DND-41 (cell line): ENCODE data around the gene EPHA3.

Source experiments
- ATAC-seq: fragments of 200-7000 bp; cut with Tn5 transposase; 3 replicates; pipeline ENCODE4 v1.9.1; 2021; ENCODE audit warnings: low read depth; ENCODE audit not compliant: insufficient read depth
- DNase-seq: peaks from one replicate; pipeline ENCODE4 v3.0.0-alpha.2; 2020
- H2AFZ ChIP-seq: 2 replicates; pipeline ENCODE4 v1.6.0; 2012; ENCODE audit warnings: low read depth, low read length
- H3K27ac ChIP-seq: 2 replicates; pipeline ENCODE4 v1.5.1; 2012; ENCODE audit warnings: low read length, inconsistent platforms
- H3K27me3 ChIP-seq: fragments of 200-600 bp; sonication (generic); 2 replicates; pipeline ENCODE4 v1.6.0; 2012; ENCODE audit warnings: low read length, mild to moderate bottlenecking, inconsistent platforms; ENCODE audit not compliant: insufficient read depth, poor library complexity
- H3K36me3 ChIP-seq: 2 replicates; pipeline ENCODE4 v1.5.1; 2012; ENCODE audit warnings: low read length, inconsistent platforms; ENCODE audit not compliant: insufficient read depth
- H3K4me1 ChIP-seq: 2 replicates; pipeline ENCODE4 v1.5.1; 2012; ENCODE audit warnings: mild to moderate bottlenecking, low read length; ENCODE audit not compliant: insufficient read depth
- H3K4me2 ChIP-seq: 2 replicates; pipeline ENCODE4 v1.6.0; 2012; ENCODE audit warnings: mild to moderate bottlenecking, moderate library complexity, low read length, inconsistent platforms; ENCODE audit not compliant: insufficient read depth
- H3K4me3 ChIP-seq, 2 experiments: fragments of 200-600 bp in 1 of 2; shearing (Covaris generic) in 1 of 2; 2 replicates each; pipeline ENCODE4 v1.5.1; 2012 to 2016; ENCODE audit warnings: inconsistent platforms in 2 of 2, low read length in 2 of 2, mild to moderate bottlenecking in 2 of 2, low read depth in 1 of 2, moderate library complexity in 1 of 2
- H3K79me2 ChIP-seq: 2 replicates; pipeline ENCODE4 v1.6.0; 2012; ENCODE audit warnings: low read length, inconsistent platforms; ENCODE audit not compliant: insufficient read depth
- H3K9ac ChIP-seq: 2 replicates; pipeline ENCODE4 v1.6.0; 2012; ENCODE audit warnings: low read depth, mild to moderate bottlenecking, inconsistent platforms, low read length, moderate library complexity
- H3K9me3 ChIP-seq: 2 replicates; pipeline ENCODE4 v1.5.1; 2012; ENCODE audit warnings: low read length, moderate library complexity, mild to moderate bottlenecking, inconsistent platforms; ENCODE audit not compliant: insufficient read depth, severe bottlenecking
- H4K20me1 ChIP-seq: 2 replicates; pipeline ENCODE4 v1.6.0; 2012; ENCODE audit warnings: low read length; ENCODE audit not compliant: insufficient read depth
- EZH2 ChIP-seq: IDR thresholded peaks from 3 replicates; pipeline ENCODE4 v1.6.1; 2012; ENCODE audit warnings: borderline replicate concordance, low read depth, mild to moderate bottlenecking, moderate library complexity, low read length, inconsistent platforms; ENCODE audit not compliant: severe bottlenecking
- TF ChIP-seq, protein P1 (sequence below): IDR thresholded peaks from 2 replicates; pipeline ENCODE4 v1.5.1; 2012; ENCODE audit warnings: borderline replicate concordance, low read length, moderate library complexity, mild to moderate bottlenecking; ENCODE audit not compliant: poor library complexity, severe bottlenecking; ENCODE audit errors: extremely low read depth

EPHA3 gene

DNA sequence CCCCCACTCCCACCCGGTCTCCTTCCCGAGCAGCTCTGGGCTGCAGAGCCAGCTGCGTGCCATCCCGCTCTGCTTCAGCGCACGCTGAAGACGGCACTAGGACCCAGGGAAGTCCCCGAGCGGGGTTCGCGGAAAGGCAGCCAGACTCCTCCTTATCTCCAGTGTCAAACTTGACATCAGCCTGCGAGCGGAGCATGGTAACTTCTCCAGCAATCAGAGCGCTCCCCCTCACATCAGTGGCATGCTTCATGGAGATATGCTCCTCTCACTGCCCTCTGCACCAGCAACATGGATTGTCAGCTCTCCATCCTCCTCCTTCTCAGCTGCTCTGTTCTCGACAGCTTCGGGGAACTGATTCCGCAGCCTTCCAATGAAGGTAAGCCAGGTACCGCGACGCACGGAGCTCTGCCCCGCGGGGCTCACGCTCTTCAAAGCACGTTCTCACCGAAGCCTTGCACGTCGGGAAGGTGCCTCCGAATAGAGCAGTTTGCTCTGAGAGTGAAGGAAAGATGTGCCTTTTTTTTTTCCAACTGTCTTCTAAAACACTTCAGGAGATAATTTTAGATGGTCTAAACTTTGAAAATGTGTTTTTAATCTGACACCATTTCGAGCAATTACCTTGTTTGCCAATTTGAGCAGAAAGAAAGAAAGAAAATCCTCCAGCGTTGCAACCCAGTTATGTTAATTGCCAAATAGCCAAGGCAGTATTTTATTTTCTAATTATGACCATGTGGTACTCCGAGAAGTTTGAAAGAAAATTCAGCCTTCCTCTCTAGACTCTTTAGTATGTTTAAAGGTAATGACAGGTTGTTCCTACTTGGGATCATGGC, at the start of gene EPHA3:
Gene EPHA3, plus strand, starts transcription at position 161 of the 830 bp plus-strand sequence. Its CDS starts 128 bp downstream, at position 289.
- Histone ChIP-seq H3K36me3 (no peaks in the 10 kb centered on the region), H3K9ac (no peak within 1 kb of the TSS), H4K20me1 (no peaks in the 10 kb centered on the region), H3K79me2 (no peaks in the 10 kb centered on the region), H3K9me3 (no peaks in the 10 kb centered on the region), H3K4me2 (no peak within 1 kb of the TSS), H3K27ac (no peak within 1 kb of the TSS), H3K27me3 (no peaks in the 10 kb centered on the region), H2AFZ (no peak within 1 kb of the TSS), H3K4me1 (no peaks in the 10 kb centered on the region), H3K4me3 (no peak within 1 kb of the TSS)
- no peak for DNase-seq
- no peak for TF ChIP-seq EZH2
- TF ChIP-seq, protein P1, sequence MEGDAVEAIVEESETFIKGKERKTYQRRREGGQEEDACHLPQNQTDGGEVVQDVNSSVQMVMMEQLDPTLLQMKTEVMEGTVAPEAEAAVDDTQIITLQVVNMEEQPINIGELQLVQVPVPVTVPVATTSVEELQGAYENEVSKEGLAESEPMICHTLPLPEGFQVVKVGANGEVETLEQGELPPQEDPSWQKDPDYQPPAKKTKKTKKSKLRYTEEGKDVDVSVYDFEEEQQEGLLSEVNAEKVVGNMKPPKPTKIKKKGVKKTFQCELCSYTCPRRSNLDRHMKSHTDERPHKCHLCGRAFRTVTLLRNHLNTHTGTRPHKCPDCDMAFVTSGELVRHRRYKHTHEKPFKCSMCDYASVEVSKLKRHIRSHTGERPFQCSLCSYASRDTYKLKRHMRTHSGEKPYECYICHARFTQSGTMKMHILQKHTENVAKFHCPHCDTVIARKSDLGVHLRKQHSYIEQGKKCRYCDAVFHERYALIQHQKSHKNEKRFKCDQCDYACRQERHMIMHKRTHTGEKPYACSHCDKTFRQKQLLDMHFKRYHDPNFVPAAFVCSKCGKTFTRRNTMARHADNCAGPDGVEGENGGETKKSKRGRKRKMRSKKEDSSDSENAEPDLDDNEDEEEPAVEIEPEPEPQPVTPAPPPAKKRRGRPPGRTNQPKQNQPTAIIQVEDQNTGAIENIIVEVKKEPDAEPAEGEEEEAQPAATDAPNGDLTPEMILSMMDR: no peak
- ATAC-seq: no peak

DNA sequence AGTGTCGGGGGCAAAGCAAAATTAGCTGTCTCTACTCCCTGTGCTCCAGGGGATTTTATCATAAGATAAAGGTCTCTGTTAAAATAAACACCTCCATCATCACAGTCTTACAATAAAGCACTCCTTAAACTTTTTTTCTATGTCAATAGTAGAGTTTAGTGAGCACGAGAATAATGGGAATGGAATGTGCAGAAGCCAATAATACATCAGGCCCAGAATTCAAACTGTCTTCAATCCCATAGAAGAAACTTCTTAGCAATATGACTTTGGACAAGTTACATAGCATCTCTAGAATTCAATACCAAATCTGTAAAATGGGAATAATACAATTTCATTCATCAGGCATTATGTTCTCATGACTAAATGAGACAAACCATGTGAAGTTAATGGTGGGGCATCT, 49.0 kb upstream of the EPHA3 start:
- no peak overlapping the region for H2AFZ ChIP-seq
- no peaks in the 10 kb centered on the region for H3K79me2 ChIP-seq
- no peak overlapping the region for H3K4me3 ChIP-seq
- ATAC-seq (no peak), DNase-seq (no peak)
- no peaks in the 10 kb centered on the region for H3K36me3 ChIP-seq
- H3K4me1 ChIP-seq: no peaks in the 10 kb centered on the region
- H3K9me3 ChIP-seq: no peaks in the 10 kb centered on the region
- no peaks in the 10 kb centered on the region for H3K27me3 ChIP-seq
- no peak overlapping the region for H3K9ac ChIP-seq
- no peaks in the 10 kb centered on the region for H4K20me1 ChIP-seq
- no peak for TF ChIP-seq EZH2
- TF ChIP-seq, protein P1: no peak
- no peak overlapping the region for H3K27ac ChIP-seq
- H3K4me2 ChIP-seq: no peak overlapping the region

DNA sequence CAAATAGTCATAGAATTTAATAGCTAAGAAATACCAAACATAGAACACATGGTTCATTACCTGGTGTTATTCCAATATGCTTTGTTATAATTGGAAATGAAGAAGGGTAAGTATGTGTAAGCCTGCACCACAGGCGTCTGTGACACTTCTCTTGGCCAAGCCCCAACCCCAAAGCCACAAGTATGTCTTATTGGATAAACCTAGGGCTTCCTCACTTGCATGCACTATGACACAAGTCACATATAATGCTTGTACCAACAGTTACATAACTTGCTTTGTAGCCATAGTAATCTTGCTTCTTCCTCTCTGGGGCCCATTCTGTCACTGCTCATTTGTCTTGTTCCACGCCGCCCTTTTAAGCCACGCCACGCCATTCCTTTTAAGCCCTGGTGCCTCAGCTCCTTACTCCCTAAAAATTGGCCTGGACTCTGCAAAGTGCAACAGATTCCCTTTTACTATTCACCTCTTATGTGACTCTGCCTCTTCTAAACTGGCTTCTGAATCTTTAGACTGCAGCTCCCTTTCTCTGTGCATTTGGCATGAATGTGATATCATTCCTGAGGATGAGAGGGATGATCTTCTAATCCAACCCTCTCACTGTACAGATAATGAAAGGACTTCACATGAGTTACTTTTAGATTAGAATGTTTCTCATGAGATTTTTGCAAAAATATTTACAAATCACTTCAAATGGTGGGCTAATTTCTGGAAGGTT, 48.1 kb upstream of the EPHA3 start:
- no peaks in the 10 kb centered on the region for H3K79me2 ChIP-seq
- no peak overlapping the region for H3K27ac ChIP-seq
- no peak for TF ChIP-seq EZH2
- TF ChIP-seq, protein P1: no peak
- DNase-seq: no peak
- H3K9ac ChIP-seq: no peak overlapping the region
- H4K20me1 ChIP-seq: no peaks in the 10 kb centered on the region
- H3K9me3 ChIP-seq: no peaks in the 10 kb centered on the region
- no peak for ATAC-seq
- no peak overlapping the region for H3K4me2 ChIP-seq
- H3K27me3 ChIP-seq: no peaks in the 10 kb centered on the region
- H3K4me3 ChIP-seq: no peak overlapping the region
- H3K4me1 ChIP-seq: no peaks in the 10 kb centered on the region
- H2AFZ ChIP-seq: no peak overlapping the region
- no peaks in the 10 kb centered on the region for H3K36me3 ChIP-seq
